ENCODE measurements around the gene SRD5A1. TPM values are rescaled to one million over a fixed set of nuclear protein-coding genes. Genes with fewer than 3 reads are reported as not detected.

The SRD5A1 gene
- total RNA-seq, 1 experiment from 2014 or later = 29.9 TPM

- Histone ChIP-seq H3K79me2 (ENCODE audit: insufficient read depth, low read length) (no peaks in the 10 kb centered on the region), H3K14ac (ENCODE audit: insufficient read depth, low read length) (no peak overlapping the region; the same call in 1 of the 2 replicates), H2BK12ac (ENCODE audit: insufficient read length, low read depth, low read length) (no peak overlapping the region), H3K4me1 (ENCODE audit: insufficient read depth, low read length) (no peaks in the 10 kb centered on the region), H3K23me2 (ENCODE audit: insufficient read length, low read depth, low read length, poor library complexity, severe bottlenecking) (no peaks in the 10 kb centered on the region), H3K27ac (ENCODE audit: insufficient read length, low read depth, low read length) (no peak overlapping the region), H4K8ac (replicated peaks; ENCODE audit: insufficient read length, low read depth, low read length) (no peak overlapping the region), H4K20me1 (ENCODE audit: control insufficient read depth, insufficient read depth, insufficient read length) (no peaks in the 10 kb centered on the region), H3K27me3 (ENCODE audit: insufficient read depth, low read length) (no peaks in the 10 kb centered on the region), H4K91ac (ENCODE audit: insufficient read length, low read depth, low read length) (no peak overlapping the region), H2BK15ac (ENCODE audit: low read depth, low read length) (no peak overlapping the region), H2BK5ac (ENCODE audit: insufficient read length, low read length) (no peak overlapping the region), H4K5ac (ENCODE audit: insufficient read length, low read depth, low read length) (no peak overlapping the region), H3K4ac (ENCODE audit: low read depth, low read length) (no peak overlapping the region), H2AFZ (ENCODE audit: low read length) (no peak overlapping the region), H3K4me2 (ENCODE audit: insufficient read depth, insufficient read length, low read length) (peak overlapping the region; percentile 60), H3K18ac (ENCODE audit: insufficient read length, low read depth, low read length) (no peak overlapping the region), H3K23ac (ENCODE audit: insufficient read length, low read depth, low read length) (no peak overlapping the region), H3K79me1 (ENCODE audit: insufficient read depth, low read depth, low read length, poor library complexity, severe bottlenecking) (no peaks in the 10 kb centered on the region), H3K9me3 (ENCODE audit: control insufficient read depth, low read depth, low read length) (no peaks in the 10 kb centered on the region), H2BK120ac (ENCODE audit: low read depth, low read length, poor library complexity, severe bottlenecking) (no peak overlapping the region), H2AK5ac (ENCODE audit: insufficient read length, low read length) (no peak overlapping the region), H3K9ac (ENCODE audit: extremely low read depth, insufficient read length, low read length) (no peak overlapping the region), H2BK20ac (ENCODE audit: low read depth, low read length, poor library complexity, severe bottlenecking) (no peak overlapping the region), H3K56ac (ENCODE audit: insufficient read length, low read depth, low read length) (no peak overlapping the region), H3T11ph (ENCODE audit: low read length) (no peak overlapping the region)
- Mint-ChIP-seq H3K27ac (no peak overlapping the region), H3K27me3 (ENCODE audit: low read depth) (peaks cover 50% of the 10 kb centered on the region), H3K36me3 (ENCODE audit: insufficient read depth in 1 of 3, low read depth in 3 of 3) (no peaks in the 10 kb centered on the region), H3K4me3 (peak overlapping the region; percentile 48 to 60; a peak in 3 of 5 replicates), H3K9me3 (no peaks in the 10 kb centered on the region; a peak in 1 of 5 replicates), H3K4me1 (peaks cover 6% of the 10 kb centered on the region in 2 experiments)
- no peak for TF ChIP-seq CTCF (conservative IDR thresholded peaks at IDR 0.05)
- DNase-seq = no peak
- no CpG with 5 or more reads among the region's 6 CpGs for WGBS (ENCODE audit: extremely low coverage, insufficient read length, low lambda C conversion rate)
Measured at GRCh38 chr5:6686501-6686900, 53.3 kb downstream of the SRD5A1 start.

Data from H9 (cell line).